NOMO-1 treated with DMSO at 0.1 percent for 48 hours (cell line): ENCODE data around the gene MUC12.
"Not testable (repeated sequence)": the region's sequence is repeated elsewhere in the genome, so short reads cannot be mapped to it uniquely, and the experiment has no call there.

ENCODE experiments used
- DNase-seq: peaks from one replicate; lab custom pipeline; 2025; ENCODE audit not compliant: unreplicated experiment; lab: John Stamatoyannopoulos, UW

Gene MUC12

GRCh38 chr7:100959894-100960293, 9.5 kb upstream of the MUC12 start:
- no peak for DNase-seq

GRCh38 chr7:100962537-100962936, 6.8 kb upstream of the MUC12 start:
- DNase-seq, result no peak

GRCh38 chr7:100963386-100963785, 6.0 kb upstream of the MUC12 start:
- no peak for DNase-seq

GRCh38 chr7:100963874-100964273, 5.5 kb upstream of the MUC12 start:
- no peak for DNase-seq

GRCh38 chr7:100964630-100965029, 4.7 kb upstream of the MUC12 start:
- DNase-seq, result no peak

GRCh38 chr7:100965045-100965722, 4.2 kb upstream of the MUC12 start:
- DNase-seq, result no peak

- DNase-seq, result no peak
Measured at GRCh38 chr7:100965723-100966541, 3.4 kb upstream of the MUC12 start.

- DNase-seq, result no peak
Measured at GRCh38 chr7:100966542-100967291, 2.6 kb upstream of the MUC12 start.

GRCh38 chr7:100967292-100967863, 2.0 kb upstream of the MUC12 start:
- DNase-seq, result no peak

- no peak for DNase-seq
Measured at GRCh38 chr7:100968031-100968430, 1.3 kb upstream of the MUC12 start.

- no peak for DNase-seq
Measured at GRCh38 chr7:100968650-100969049, 715 bp upstream of the MUC12 start.

- no peak for DNase-seq
Measured at GRCh38 chr7:100971111-100972001, 2.0 kb downstream of the MUC12 start.

GRCh38 chr7:100972002-100972347, 2.6 kb downstream of the MUC12 start:
- DNase-seq, result no peak

- DNase-seq, result no peak
Measured at GRCh38 chr7:100974021-100974420, 4.7 kb downstream of the MUC12 start.

- DNase-seq, result no peak
Measured at GRCh38 chr7:100975371-100975821, 6.0 kb downstream of the MUC12 start.

- DNase-seq, result no peak
Measured at GRCh38 chr7:100978300-100978699, 8.9 kb downstream of the MUC12 start.

GRCh38 chr7:100983451-100984187, 14.3 kb downstream of the MUC12 start:
- no peak for DNase-seq

- not testable (repeated sequence) for DNase-seq
Measured at GRCh38 chr7:100984241-100984918, 15.0 kb downstream of the MUC12 start.
